ENCODE results near the gene GALNT2.

- TF ChIP-seq, protein P1, sequence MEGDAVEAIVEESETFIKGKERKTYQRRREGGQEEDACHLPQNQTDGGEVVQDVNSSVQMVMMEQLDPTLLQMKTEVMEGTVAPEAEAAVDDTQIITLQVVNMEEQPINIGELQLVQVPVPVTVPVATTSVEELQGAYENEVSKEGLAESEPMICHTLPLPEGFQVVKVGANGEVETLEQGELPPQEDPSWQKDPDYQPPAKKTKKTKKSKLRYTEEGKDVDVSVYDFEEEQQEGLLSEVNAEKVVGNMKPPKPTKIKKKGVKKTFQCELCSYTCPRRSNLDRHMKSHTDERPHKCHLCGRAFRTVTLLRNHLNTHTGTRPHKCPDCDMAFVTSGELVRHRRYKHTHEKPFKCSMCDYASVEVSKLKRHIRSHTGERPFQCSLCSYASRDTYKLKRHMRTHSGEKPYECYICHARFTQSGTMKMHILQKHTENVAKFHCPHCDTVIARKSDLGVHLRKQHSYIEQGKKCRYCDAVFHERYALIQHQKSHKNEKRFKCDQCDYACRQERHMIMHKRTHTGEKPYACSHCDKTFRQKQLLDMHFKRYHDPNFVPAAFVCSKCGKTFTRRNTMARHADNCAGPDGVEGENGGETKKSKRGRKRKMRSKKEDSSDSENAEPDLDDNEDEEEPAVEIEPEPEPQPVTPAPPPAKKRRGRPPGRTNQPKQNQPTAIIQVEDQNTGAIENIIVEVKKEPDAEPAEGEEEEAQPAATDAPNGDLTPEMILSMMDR (IDR thresholded peaks at IDR 0.05), result no peak
- TF ChIP-seq ZFX (IDR thresholded peaks at IDR 0.05; ENCODE audit: borderline replicate concordance), result no peak
These were observed 50.7 kb downstream of the GALNT2 start for GRCh38 chr1:230117694-230118093.
